Measurements from ENCODE around the gene CEP128. TPM values are rescaled to one million over a fixed set of nuclear protein-coding genes. Genes with fewer than 3 reads are reported as not detected.

CEP128 gene
- total RNA-seq, 1 donor: 5.4 TPM

GRCh38 chr14:80901260-80901659 lies 40.3 kb downstream of the CEP128 start:
- H2AFZ ChIP-seq (ENCODE audit: low read length): peak overlapping the region; percentile 43
- H3K36me3 ChIP-seq (ENCODE audit: insufficient read depth, low read length): no peaks in the 10 kb centered on the region
- no peak for TF ChIP-seq CTCF (IDR thresholded peaks at IDR 0.05; ENCODE audit: extremely low read depth, low read depth, low read length)
- H3K4me2 ChIP-seq (ENCODE audit: insufficient read depth, low read length): no peak overlapping the region
- no peaks in the 10 kb centered on the region for H3K9me3 ChIP-seq (ENCODE audit: low read depth, low read length)
- DNase-seq (ENCODE audit: insufficient read length, low spot score, missing footprints): peak; percentile 17
- H3K27me3 ChIP-seq (ENCODE audit: insufficient read depth, low read length): no peaks in the 10 kb centered on the region
- no peaks in the 10 kb centered on the region for H3K79me2 ChIP-seq (ENCODE audit: insufficient read depth, low read length)
- H3K4me3 ChIP-seq (ENCODE audit: insufficient read depth, low read length): no peak overlapping the region
- H3K27ac ChIP-seq (ENCODE audit: low read depth, low read length): no peak overlapping the region
- H3K4me1 ChIP-seq (ENCODE audit: insufficient read depth, low read length): no peaks in the 10 kb centered on the region
- H4K20me1 ChIP-seq (ENCODE audit: insufficient read depth, low read length): no peaks in the 10 kb centered on the region

- no peak for TF ChIP-seq CTCF (IDR thresholded peaks at IDR 0.05; ENCODE audit: extremely low read depth, low read depth, low read length)
- H3K4me3 ChIP-seq (ENCODE audit: insufficient read depth, low read length): no peak overlapping the region
- DNase-seq (ENCODE audit: insufficient read length, low spot score, missing footprints): no peak
- H2AFZ ChIP-seq (ENCODE audit: low read length): no peak overlapping the region
- no peaks in the 10 kb centered on the region for H3K79me2 ChIP-seq (ENCODE audit: insufficient read depth, low read length)
- H3K27ac ChIP-seq (ENCODE audit: low read depth, low read length): no peak overlapping the region
- no peaks in the 10 kb centered on the region for H3K36me3 ChIP-seq (ENCODE audit: insufficient read depth, low read length)
- H4K20me1 ChIP-seq (ENCODE audit: insufficient read depth, low read length): no peaks in the 10 kb centered on the region
- no peaks in the 10 kb centered on the region for H3K9me3 ChIP-seq (ENCODE audit: low read depth, low read length)
- no peaks in the 10 kb centered on the region for H3K4me1 ChIP-seq (ENCODE audit: insufficient read depth, low read length)
- no peak overlapping the region for H3K4me2 ChIP-seq (ENCODE audit: insufficient read depth, low read length)
- H3K27me3 ChIP-seq (ENCODE audit: insufficient read depth, low read length): no peaks in the 10 kb centered on the region
Observed at GRCh38 chr14:80872645-80873044, 68.9 kb downstream of the CEP128 start.

GRCh38 chr14:80868260-80868659 lies 73.3 kb downstream of the CEP128 start:
- no peak overlapping the region for H3K27ac ChIP-seq (ENCODE audit: low read depth, low read length)
- H3K4me2 ChIP-seq (ENCODE audit: insufficient read depth, low read length): no peak overlapping the region
- no peak for DNase-seq (ENCODE audit: insufficient read length, low spot score, missing footprints)
- H3K4me1 ChIP-seq (ENCODE audit: insufficient read depth, low read length): no peaks in the 10 kb centered on the region
- H4K20me1 ChIP-seq (ENCODE audit: insufficient read depth, low read length): no peaks in the 10 kb centered on the region
- no peaks in the 10 kb centered on the region for H3K36me3 ChIP-seq (ENCODE audit: insufficient read depth, low read length)
- no peak for TF ChIP-seq CTCF (IDR thresholded peaks at IDR 0.05; ENCODE audit: extremely low read depth, low read depth, low read length)
- no peak overlapping the region for H3K4me3 ChIP-seq (ENCODE audit: insufficient read depth, low read length)
- H2AFZ ChIP-seq (ENCODE audit: low read length): no peak overlapping the region
- H3K27me3 ChIP-seq (ENCODE audit: insufficient read depth, low read length): no peaks in the 10 kb centered on the region
- H3K9me3 ChIP-seq (ENCODE audit: low read depth, low read length): no peaks in the 10 kb centered on the region
- H3K79me2 ChIP-seq (ENCODE audit: insufficient read depth, low read length): no peaks in the 10 kb centered on the region

GRCh38 chr14:80867798-80868197 lies 73.7 kb downstream of the CEP128 start:
- no peak overlapping the region for H3K4me3 ChIP-seq (ENCODE audit: insufficient read depth, low read length)
- no peak overlapping the region for H3K27ac ChIP-seq (ENCODE audit: low read depth, low read length)
- H3K9me3 ChIP-seq (ENCODE audit: low read depth, low read length): no peaks in the 10 kb centered on the region
- no peak overlapping the region for H3K4me2 ChIP-seq (ENCODE audit: insufficient read depth, low read length)
- H3K36me3 ChIP-seq (ENCODE audit: insufficient read depth, low read length): no peaks in the 10 kb centered on the region
- no peaks in the 10 kb centered on the region for H3K4me1 ChIP-seq (ENCODE audit: insufficient read depth, low read length)
- no peak overlapping the region for H2AFZ ChIP-seq (ENCODE audit: low read length)
- no peaks in the 10 kb centered on the region for H3K27me3 ChIP-seq (ENCODE audit: insufficient read depth, low read length)
- no peaks in the 10 kb centered on the region for H3K79me2 ChIP-seq (ENCODE audit: insufficient read depth, low read length)
- TF ChIP-seq CTCF (IDR thresholded peaks at IDR 0.05; ENCODE audit: extremely low read depth, low read depth, low read length): no peak
- no peaks in the 10 kb centered on the region for H4K20me1 ChIP-seq (ENCODE audit: insufficient read depth, low read length)
- DNase-seq (ENCODE audit: insufficient read length, low spot score, missing footprints): no peak
